NCI-H345 treated with DMSO at 0.1 percent for 48 hours (cell line): Measurements from ENCODE around the gene IL4.
"Not testable (repeated sequence)": the region's sequence is repeated elsewhere in the genome, so short reads cannot be mapped to it uniquely, and the experiment has no call there.

Experiments
- DNase-seq: peaks from one replicate; lab custom pipeline; 2025; ENCODE audit not compliant: unreplicated experiment; lab: John Stamatoyannopoulos, UW

Gene IL4

GRCh38 chr5:132689513-132689912, 15.7 kb downstream of the IL4 start:
- DNase-seq: no peak

DNA sequence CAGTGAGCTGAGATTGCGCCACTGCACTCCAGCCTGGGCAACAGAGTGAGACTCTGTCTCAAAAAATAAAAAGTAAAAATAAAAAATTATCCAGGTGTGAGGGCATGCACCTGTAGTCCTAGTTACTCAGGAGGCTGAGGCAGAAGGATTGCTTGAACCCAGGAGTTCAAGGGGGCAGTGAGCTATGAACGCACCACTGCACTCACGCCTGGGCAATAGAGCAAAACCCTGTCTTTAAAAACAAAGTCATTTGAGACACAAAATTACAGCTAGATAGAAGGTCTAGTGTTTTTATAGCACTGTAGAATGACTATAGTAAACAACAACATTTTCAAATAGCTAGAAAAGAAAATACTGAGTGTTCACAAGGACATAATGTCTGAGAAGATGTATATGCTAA, 16.4 kb downstream of the IL4 start:
- DNase-seq: no peak

- DNase-seq: not testable (repeated sequence)
These were observed 18.2 kb downstream of the IL4 start for GRCh38 chr5:132691755-132692631.

DNA sequence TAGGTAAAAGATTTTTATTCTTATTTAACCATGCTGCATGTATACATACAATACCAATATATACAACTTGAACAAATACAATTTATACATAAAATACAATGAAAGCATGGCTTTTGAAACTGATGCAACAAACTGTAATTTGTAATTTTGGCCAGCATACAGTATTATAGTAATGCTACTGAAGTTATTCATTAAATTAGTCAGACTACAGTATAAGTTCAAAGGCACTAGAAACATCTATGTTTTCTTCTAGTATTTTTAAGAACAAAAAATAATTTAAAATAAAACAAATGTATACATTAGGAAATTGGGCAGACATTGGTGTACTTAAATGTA, 18.8 kb downstream of the IL4 start:
- no peak for DNase-seq

DNA sequence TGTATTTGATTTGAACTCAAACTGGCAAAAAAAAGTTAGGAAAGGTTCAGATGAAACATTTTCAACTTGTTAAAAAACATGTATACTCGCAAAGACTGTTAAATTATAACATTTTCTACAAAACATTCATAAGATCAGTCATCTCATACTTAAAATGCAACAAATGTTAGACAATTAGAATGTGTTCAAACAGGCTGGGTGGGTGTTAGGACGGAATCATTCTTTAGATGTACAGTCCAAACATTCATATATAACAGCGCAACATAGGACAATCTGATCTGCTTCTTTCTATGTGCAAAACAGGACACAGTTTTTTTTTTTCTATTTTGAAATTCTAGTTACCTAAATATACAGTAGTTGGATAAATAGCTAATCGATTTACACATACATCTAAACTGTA, 22.2 kb downstream of the IL4 start:
- DNase-seq: no peak

DNA sequence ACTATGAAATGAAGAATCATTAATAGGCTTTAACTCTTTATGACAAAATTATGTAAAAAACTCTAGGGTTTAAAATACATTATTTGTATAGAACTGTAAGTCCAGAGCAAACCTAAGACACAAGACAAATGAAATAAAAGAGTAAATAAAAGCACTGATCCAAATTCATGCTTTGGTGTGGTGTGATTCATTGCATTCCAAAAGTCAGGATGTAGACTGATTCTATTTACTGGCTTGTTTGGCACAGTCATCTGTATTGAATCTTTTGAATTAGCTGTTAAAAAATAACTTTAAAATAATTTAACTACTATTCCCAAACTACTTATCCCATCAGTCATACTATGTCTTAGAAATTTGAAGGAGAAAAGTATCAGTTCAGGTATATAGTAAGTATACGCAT, 31.1 kb downstream of the IL4 start:
- DNase-seq: no peak

GRCh38 chr5:132708645-132709044, 34.9 kb downstream of the IL4 start:
- DNase-seq: no peak

DNA sequence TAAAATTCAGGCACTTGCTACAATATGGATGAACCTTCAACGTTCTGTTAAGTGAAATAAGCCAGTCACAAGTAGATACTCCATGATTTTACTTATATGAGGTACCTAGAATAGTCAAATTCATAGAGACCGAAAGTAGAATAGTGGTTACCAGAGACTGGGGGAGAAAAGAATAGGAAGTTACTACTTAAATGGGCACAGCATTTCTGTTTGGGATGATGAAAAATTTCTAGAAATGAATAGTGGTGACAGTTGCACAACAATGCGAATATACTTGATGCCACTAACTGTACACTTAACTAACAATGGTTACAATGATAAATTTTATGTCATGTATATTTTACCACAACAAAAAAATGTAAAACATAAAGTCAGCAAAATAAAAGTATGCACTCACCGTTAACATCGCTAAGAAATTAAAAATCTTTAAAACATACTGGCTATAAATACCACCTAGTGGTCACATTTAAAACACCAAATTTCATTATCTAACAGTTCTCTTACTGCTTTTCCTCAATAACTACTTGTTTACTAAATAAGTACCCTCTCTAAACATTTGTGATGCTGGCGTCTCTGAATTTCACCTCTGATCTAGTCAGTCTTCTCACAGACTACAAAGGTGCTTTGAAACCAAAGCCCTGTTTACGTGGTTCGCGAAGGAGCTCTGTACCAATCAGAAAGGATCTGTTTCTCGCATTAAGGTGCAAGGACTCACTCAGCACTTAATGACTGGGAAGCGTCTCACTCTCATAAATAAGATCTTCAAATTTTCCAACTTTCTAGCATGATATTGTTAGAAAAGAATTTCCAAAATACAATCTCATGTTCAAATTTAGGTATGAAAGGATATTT, 40.9 kb downstream of the IL4 start:
- DNase-seq: no peak

GRCh38 chr5:132718544-132719312, 44.9 kb downstream of the IL4 start:
- no peak for DNase-seq

DNA sequence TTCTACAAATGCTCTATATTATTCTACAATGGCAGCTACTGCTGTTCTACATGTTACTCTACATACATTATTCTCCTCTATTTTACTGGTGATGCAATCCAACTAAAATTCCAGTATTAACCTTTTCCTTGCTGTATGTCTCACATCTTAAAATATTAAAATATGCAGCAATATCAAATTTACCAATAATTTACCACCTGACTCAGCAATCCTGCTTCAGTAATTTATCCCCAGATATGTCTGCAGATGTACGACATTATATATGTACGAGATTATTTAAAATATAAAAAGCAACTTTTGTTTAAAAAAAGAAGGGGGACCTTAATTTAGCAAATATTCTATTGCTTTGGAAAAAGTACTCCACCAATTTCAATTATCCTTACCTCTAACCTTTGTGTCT, 52.0 kb downstream of the IL4 start:
- no peak for DNase-seq

GRCh38 chr5:132729896-132730295, 56.1 kb downstream of the IL4 start:
- no peak for DNase-seq
